Pons (tissue), 1 donor: ENCODE results near the gene TMEM198.
A peak's percentile ranks its signal among the peaks of the same experiment; 100 is the strongest.

ENCODE experiments used
- DNase-seq: peaks from one replicate; pipeline ENCODE4 v3.0.0-alpha.2; 2016; ENCODE audit warnings: low spot score

Gene TMEM198

DNA sequence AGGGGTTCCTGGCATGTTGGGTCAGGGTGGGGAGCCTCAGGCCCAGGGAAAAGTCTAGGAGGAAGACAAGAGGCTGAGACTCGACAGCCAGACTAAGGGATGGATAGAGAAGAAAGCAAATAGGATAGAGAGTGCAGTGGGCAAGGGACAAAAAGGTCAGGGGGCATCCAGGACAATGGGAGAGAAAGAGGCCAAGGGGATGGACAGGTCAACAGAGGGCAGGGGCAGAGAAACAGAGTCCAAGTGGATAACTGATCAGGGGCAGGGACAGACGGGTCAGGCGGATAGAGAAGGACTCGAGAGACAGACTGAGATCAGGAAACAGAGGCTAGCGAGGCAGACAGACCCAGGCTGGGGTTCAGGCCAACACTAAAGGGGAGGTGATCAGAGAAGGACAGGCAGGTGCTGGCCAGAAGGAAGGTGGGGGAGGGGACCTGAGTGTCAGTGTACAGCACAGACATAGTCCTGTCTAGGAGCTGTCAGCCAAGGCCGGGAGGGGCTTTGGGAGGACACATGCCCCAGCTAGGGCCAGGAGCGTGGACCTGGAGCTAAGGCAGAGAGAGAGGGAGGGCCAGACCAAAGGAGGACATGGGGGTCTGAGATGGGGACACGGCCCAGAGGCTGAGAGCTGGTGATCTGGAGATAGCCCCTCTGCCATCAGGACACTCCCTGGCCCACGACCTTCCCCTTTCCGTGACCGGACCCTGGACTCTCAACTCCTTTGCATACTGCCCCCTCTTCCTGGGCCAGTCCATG is 17.3 kb upstream of the TMEM198 start:
- DNase-seq, result no peak

DNA sequence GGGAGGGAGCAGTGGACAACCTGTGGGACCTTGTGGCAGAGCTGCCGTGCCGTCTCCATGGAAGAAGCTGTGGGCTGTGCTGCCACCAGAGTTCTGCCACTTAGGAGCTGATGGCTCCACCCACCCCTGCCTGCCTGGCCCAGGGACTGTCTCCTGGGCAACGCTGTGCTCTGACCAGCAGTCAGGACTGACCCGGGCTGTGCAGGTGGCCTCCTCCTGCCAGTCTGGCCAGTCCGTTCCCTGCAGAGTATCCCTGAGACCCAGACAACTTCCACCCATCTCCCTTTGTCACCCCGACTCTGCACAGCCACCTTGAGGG is 16.8 kb upstream of the TMEM198 start:
- DNase-seq, result no peak

DNA sequence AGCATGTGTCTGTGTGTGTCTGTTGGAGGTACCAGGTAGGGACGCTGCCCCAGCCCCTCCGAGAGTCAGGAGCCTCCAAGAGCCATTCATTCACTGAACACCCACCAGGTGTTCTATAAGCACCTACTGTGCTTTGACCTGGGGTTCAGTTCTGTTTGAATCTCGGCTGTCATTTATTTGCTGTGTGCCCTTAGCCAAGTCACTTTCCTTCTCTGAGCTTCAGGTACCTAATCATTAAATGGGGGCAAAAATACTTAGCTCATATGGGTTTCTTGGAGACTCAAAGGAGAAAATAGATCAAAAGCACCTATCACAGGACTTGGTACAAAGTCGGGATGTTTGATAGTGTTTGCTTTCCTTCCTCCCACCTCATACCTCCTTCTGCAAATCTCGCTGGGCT is 16.4 kb upstream of the TMEM198 start:
- DNase-seq, result no peak

DNA sequence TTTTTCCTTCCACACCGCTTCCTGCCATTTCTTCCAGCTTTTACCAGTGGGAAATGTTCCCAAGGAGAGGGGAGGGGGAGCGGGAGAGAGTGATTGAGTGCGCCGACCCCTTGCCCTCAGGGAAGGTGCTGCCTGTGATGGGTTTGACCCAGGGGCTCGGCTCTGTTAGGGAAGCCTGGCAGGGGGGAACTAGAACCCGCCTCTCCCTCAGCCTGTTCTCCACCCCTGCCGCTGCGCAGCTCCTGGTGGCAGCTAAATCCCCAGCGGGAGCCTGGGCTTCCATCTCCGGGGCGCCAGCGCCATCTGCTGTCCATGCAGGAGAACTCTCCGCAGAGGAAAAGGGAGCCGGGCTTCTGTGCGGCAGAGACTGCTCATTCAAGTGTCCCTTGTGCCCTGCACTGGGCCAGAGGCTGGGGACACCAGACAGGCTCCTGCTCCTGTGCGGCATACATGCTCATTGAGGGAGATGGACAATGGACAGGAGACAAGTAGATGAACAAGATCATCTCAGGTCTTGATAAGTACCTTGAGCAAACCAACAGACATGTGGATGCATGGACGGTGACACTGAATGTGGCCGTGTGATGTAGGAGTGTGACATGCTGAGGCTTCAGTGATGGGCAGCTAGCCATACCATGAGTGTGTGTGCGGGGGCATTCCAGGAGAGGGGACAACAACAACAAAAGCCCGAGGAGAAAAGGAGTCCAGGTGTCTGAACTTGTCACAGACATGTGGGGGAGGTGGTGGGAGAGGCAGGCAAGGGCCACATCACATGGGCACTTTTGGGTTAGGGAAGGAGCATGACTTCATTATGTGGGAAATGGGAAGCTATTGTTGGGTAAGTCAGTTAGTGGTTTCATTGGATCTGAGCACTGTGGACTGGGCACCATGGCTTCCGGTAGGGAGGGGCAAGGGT is 13.5 kb upstream of the TMEM198 start:
- peak; percentile 77 for DNase-seq

DNA sequence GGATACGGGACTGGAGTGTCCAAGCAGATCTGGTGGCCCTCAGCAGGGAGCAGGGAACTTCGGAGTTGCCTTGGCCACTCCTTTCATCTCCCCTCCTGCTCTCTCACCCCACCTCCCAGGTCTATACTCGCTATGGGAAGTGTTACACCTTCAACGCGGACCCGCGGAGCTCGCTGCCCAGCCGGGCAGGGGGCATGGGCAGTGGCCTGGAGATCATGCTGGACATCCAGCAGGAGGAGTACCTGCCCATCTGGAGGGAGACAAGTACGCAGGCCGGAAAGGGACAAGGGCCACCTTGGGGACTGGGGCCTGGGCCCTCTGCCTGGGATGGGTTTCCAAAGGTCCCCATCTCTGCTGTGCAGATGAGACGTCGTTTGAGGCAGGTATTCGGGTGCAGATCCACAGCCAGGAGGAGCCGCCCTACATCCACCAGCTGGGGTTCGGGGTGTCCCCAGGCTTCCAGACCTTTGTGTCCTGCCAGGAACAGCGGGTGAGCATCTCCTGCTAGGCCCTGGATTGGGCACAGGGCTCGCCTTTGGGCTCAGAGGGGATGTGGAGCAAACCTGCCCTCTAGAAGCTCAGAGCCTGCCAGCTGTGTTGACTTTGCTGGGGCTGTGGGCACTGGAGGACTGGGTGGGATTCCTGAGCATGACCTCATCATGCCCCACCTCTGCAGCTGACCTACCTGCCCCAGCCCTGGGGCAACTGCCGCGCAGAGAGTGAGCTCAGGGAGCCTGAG is 12.0 kb upstream of the TMEM198 start:
- no peak for DNase-seq

DNA sequence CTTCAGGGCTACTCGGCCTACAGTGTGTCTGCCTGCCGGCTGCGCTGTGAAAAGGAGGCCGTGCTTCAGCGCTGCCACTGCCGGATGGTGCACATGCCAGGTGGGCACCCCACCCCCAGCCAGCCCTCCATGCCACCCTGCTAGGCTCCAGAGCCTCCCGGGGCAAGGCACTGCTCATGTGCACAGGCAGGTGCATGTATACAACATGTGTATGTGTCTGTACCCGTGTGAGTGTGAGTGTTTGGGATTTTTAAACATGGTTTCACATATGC is 11.5 kb upstream of the TMEM198 start:
- no peak for DNase-seq

DNA sequence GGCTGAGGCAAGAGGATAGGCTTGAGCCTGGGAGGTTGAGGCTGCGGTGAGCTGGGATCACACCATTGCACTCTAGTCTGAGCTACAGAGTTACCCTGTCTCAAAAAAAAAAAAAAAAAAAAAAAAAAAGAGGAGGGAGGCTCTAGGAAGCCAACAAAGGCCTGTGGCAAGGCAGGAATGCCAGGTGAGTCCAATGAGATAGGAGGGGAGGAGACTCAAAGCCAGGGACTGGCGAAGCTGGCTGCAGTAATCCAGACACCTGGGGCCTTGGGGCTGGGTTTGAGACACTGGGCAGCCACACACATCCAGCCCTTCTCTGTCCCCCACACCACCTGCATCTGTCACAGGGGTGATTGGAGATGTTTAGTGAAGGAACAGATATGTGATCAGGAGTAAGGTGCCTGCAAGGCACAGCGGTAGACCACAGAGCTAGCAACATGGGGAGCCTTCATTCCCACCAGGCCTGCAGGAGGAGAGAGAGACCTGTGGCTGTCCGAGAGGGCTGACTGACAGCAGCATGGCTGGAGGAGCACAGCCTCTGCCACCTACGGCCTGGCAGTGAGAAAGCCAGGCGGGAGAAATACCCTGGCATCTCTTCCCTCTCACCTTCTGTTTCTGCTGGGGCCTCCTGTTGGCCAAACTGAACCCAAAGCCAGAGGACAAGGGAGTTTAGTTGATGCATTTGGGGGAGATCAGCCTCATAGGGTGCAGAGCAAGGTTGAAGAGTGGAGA is 9.7 kb upstream of the TMEM198 start:
- no peak for DNase-seq

DNA sequence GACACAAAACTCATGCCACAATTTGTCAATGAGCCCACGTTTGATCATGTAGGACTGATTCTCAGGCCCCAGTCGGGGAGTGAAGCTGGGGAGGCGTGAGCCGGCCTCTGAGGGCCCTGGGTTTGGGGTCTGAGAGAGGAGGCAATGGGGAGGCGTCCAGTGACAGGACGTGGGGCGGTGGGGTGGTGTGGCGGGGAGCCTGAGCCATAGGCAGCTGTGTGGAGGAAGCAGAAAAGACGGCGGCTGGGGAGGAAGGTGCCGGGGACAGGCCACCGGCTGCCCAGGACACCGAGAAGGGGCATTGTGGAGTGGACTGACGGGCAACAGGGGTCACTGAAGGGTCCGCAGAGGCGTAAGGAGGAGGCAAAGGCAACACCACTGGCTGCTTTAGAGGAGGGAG is 7.4 kb upstream of the TMEM198 start:
- DNase-seq, result no peak

DNA sequence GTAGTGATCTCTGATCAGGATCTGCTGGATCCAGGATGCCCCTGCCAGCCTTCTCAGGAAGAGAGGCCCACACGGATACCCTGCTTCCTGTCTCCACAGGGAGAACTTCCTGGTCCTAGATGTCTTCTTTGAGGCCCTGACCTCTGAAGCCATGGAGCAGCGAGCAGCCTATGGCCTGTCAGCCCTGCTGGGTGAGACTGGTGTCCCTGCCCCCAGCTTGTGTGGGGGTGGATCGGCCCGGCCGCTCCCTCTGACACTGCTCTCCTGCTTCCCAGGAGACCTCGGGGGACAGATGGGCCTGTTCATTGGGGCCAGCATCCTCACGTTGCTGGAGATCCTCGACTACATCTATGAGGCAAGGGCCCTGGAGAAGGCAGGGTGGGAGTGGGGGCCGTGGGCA is 6.9 kb upstream of the TMEM198 start:
- no peak for DNase-seq

DNA sequence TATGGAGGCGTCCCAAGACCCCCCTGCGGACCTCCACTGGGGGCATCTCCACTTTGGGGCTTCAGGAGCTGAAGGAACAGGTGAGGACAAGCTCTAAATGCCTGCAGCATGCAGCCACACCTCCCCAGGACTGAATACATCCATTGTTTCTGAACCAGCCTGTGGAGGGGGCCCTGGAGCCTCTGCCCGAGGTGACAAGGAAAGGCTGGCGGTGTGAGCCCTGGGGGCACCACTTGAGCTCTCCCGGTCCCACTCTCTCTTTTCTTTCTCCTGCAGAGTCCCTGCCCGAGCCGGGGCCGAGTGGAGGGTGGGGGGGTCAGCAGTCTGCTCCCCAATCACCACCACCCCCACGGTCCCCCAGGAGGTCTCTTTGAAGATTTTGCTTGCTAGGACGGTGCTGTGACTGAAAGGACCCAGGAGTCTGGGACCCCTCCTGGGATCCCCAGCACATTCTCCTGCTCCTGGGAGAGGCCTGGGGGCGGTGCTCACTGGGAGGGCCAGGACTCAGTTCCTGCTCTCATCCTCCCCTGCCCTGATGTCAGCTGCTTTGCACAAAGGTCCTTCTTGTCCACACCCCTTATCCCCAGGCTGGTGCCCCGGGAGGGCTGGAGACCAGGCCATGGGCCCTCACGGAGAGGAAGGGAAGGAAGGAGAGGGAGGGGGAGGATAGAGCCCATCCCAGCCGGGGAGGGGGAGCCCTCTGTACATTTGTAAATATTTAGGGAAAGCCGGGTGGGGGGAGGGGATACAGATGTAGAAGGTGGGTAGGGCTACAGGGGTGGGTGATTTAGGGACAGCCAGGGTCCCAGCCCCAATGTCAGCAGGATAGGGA is 6.0 kb upstream of the TMEM198 start:
- DNase-seq, result no peak

DNA sequence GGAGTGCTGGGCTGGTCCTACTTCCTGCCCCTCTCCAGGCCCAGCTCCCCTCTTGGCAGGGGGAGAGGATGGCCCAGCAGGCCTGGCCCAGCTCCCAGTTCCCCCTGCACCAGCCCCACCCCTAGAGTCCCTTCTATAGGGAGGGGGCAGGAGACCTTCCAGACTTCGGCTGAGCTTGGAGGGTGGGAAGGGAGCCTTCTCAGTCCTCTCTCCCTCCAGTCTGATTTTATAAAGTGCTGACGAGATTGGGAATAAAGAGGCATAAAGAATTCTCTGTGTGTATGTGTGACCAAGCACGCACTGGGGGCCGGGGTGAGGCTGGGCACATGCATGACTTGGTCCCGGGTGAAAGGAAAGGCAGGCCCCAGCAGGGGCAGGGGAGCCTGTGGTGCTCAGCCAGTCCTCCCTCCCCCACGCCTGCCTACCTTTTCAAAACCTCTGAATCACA is 5.3 kb upstream of the TMEM198 start:
- DNase-seq, result no peak

DNA sequence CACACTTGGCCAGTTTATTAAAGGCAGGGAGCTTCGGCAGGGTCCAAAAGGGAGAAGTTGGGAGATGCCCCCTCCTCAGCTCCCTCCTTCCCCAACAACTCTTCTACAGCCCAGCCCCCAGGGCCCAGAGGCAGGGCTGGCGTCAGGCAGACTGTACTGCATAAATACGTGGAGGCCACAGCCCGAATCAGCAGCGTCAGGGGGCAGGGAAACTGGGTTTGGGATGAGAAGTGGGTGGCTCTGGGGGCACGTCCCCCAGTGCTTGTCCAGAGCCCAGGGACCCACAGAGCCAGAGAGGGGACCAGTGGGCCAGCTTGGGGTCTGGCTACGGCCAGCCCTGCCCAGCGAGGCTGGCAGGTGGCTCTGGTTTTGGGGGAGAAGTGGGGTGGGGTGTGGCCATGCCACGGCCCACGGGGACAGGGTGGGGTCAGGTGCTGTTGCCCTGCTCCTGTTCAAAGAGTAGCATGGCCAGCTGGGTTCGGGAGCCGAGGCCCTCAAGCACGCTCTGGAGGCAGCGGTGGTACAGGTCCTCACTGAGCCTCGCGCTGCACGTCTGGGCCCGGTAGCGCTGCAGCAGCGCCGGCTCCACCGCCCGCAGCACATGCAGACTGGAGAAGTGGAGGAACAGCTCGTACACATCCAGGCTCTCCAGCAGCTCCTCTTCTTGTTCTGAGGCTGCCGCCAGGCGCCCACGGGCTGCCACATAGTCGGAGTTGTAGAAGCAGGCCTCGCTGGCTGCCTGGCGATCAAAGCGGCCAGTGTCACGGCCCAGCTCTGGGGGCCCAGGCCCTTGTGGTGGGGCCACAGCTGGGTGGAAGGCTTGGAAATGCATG is 4.7 kb upstream of the TMEM198 start:
- no peak for DNase-seq

DNA sequence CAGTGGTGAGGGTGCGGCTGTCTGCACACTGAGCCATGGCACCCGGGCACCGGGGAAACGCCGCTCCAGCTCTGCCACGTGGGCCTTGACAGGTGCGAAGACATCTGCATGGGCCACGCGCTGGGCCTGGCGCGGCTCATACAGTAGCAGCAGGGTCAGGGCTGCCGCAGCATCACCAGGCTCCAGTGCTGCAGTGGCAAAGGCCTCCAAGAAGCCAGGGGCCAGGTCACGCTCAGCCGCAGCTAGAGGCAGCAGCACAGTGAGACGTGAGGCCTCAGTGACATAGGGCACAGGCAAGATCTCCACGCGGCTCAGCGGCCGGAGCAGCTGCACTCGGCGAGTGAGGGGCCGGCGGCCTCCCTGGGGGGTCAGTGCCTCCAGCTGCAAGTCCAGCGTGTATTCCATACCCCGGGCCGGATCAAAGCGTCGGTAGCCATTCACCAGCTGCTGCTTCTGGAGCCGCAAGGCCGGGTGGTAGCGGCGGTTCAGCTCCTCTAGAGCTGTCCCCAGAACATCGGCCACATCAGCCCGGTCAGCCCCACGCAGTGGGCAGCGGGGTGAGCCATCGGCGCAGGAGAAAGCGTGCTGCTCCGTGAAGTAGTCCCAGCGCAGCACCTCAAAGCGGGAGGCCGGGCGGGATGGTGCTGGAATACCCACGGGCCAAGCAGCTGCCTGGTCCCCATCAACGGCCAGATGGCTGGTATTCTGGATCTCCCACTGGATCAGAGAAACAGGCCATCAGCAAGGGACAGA is 3.7 kb upstream of the TMEM198 start:
- no peak for DNase-seq

DNA sequence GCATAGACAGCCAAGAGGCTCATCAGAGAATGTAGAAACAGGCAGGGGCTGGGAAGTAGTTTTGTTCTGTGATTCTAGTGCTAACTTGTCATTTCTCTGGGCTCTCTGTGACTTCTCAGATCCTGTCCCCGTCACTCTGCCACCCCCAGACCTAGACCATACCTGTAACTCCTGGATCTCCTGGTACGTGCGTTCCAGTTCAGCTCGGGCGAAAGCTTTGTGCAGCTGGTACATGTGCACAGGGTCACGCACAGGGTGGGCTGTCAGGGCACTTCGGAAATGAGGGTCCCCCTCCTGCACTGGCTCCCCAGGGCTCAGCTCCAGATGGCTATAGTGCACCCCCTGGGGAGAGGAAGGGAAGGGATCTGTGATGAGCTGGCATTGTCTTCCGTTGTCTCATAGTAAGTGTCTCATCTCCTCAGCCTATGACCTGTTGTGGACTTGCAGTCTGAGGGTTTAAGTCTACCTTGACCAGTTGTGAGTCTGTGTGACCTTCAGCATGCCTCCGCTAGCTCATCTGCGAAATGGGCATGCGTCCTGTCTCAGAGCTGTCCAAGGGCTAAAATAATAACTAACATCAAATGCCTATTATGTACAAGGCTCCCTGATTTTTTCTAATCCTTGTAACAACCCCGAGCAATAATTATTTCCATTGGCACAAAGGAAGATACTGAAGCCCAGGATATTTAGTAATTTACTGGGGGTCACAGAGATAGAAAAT is 2.9 kb upstream of the TMEM198 start:
- no peak for DNase-seq

DNA sequence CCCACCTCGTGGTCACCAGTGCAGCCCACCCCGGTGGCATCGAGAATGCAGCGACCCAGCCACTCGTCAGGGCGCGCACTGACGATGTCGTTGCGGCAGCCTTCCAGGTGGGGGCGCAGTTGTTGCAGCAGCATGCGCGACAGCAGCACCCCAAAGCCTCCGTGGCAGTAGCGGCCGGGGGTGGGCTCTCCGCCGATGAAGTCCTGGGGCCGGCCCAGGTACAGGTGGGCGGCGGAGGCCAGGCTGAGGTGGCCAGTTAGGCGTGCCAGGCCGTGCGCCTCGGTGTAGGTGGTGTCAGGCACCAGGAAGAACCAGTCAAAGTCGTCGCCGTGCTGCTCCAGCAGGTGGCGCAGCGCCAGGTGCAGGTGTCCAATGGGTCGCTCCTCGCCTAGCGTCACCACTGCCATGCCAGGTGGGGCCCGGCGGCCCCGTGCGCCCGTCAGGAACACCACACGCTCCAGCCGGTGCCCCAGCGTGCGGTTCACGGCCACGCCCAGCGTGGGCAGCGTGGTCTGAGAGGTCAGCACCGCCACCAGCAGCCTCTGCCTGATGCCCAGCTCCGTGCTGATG is 2.1 kb upstream of the TMEM198 start:
- peak; percentile 51 for DNase-seq

DNA sequence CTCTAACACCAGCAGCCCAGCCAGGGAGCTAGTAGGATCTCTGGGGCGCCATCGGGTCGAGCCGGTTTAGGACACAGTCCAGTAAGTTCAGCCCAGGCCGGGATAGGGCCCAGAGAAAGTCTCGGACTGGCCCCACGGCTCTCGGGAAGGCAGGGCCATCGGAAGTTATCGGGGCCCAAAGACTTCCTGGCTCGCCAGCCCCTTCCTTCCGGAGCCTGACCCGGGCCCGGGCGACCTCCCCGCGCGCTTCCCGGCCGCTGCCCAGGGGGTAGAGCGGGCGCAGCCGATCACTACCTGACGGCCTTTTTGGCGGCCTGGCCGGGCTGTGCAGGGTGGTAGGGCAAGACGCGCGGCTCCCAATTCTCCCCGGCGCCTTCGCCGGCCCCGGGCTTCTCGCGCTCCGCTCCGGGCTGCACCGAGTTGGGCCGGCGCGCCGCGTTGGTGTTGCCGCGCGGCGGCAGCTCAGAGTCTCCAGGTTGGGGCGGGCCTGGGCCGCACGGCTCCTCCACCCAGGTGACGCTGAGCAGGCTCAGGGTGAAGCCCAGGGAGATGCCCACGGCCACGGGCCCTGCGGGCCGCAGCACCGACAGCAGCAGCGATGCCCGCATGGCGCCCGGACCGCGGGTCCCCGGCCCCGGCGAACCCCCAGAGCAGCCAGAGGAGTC is 765 bp upstream of the TMEM198 start:
- DNase-seq, result no peak

DNA sequence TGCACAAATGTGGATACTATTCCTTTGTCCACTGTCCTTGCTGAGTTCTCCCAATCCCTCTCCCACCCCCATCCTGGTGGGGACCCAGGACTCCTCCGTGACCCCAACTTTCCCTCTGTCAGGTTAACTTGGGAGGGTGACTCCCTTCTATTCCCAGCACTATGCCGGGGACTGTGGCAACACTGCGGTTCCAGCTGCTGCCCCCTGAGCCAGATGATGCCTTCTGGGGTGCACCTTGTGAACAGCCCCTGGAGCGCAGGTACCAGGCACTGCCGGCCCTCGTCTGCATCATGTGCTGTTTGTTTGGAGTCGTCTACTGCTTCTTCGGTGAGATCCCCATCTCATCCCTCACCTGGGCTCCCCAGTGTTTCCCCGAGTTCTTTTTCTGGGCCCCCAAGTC is 739 bp downstream of the TMEM198 start:
- DNase-seq, result no peak

DNA sequence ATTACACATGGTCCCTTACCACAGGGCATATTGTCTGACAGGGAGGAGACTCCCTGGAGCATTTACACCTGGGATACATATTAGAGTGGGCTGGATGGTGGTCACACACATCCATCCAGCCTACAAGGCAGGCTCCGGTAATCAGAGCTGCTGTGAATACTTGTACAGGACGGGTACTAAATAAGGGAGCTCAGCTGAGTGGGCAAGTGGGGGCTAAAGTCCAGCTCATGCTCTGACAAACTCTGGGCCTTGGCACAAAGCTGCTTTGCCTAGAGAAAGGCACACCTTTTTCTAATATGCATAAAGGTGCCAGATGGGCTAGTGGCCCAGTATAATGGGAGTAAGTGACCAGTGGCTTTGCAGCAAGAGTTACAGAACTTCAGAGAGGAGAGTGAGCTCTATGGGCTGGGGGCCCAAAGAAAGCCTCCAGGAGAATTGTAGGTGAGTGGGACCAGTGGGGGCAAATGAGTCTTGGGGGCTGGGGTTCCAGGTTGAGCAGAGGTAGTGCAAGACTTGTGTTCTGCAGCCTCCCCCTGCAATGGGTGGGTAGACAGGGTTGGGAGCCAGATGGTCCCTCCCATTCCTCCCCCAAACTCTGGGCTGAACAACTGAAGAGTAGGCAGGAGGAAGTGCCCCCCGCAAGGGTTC is 1.6 kb downstream of the TMEM198 start:
- DNase-seq, result no peak
